HEK293 (cell line): ENCODE data around the gene SLC22A3.

Experiments used
- MYNN ChIP-seq: fragments of 450-650 bp; formaldehyde crosslinking; IDR thresholded peaks from 2 replicates; pipeline ENCODE4 v1.5.1; 2016; ENCODE audit warnings: missing biosample characterization, missing genetic modification characterization, borderline replicate concordance
- TCF7L2 ChIP-seq: IDR thresholded peaks from 2 replicates; pipeline ENCODE4 v1.6.1; 2011; ENCODE audit warnings: low read depth, mild to moderate bottlenecking, inconsistent platforms, low read length, moderate library complexity, borderline replicate concordance
- TRIM28 ChIP-seq: IDR thresholded peaks from 2 replicates; pipeline ENCODE4 v1.6.1; 2011; ENCODE audit warnings: low read length, control low read depth, borderline replicate concordance
- ZNF274 ChIP-seq, 2 experiments: fragments of 200-500 bp in 1 of 2; fragments of 450-650 bp in 1 of 2; sonication (Bioruptor generic) in 1 of 2; formaldehyde crosslinking in 1 of 2; IDR thresholded peaks; 2 replicates each; pipeline versions ENCODE4 v1.5.1 to v1.6.1; 2014 to 2016; ENCODE audit warnings: borderline replicate concordance in 1 of 2, inconsistent platforms in 1 of 2, low read length in 1 of 2, missing biosample characterization in 1 of 2, missing genetic modification characterization in 1 of 2
- ZNF416 ChIP-seq: fragments of 450-650 bp; formaldehyde crosslinking; IDR thresholded peaks from 2 replicates; pipeline ENCODE4 v1.5.1; 2016; ENCODE audit warnings: missing biosample characterization, missing genetic modification characterization
- ZNF513 ChIP-seq: fragments of 450-650 bp; IDR thresholded peaks from 2 replicates; pipeline ENCODE4 v1.5.1; 2018; ENCODE audit warnings: missing biosample characterization, missing genetic modification characterization
- ZNF549 ChIP-seq: fragments of 450-650 bp; IDR thresholded peaks from 2 replicates; pipeline ENCODE4 v1.5.1; 2018; ENCODE audit warnings: missing biosample characterization, missing genetic modification characterization, mild to moderate bottlenecking, inconsistent platforms, moderate library complexity
- TF ChIP-seq, protein P1 (sequence below): fragments of 450-650 bp; formaldehyde crosslinking; IDR thresholded peaks from 2 replicates; pipeline ENCODE4 v1.5.1; 2016; ENCODE audit warnings: missing biosample characterization, missing genetic modification characterization
- TF ChIP-seq, protein P2 (sequence below): fragments of 450-650 bp; formaldehyde crosslinking; IDR thresholded peaks from 2 replicates; pipeline ENCODE4 v1.5.1; 2016; ENCODE audit warnings: missing biosample characterization, missing genetic modification characterization

DNA sequence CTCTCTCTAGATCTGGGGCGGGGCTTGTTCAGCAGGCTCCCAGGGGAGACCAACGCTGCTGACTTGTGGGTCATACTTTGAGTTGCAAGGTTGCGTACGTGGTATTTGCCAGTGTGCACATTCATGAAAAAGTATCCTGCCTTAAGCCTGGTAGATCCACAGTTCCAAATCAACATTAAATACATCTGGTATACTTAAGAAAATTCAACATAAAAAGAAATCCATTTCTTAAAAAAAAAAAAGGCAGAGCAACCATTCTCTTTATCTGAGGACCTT, 81.4 kb downstream of the SLC22A3 start:
- TF ChIP-seq TRIM28, result no peak
- TF ChIP-seq, protein P1, sequence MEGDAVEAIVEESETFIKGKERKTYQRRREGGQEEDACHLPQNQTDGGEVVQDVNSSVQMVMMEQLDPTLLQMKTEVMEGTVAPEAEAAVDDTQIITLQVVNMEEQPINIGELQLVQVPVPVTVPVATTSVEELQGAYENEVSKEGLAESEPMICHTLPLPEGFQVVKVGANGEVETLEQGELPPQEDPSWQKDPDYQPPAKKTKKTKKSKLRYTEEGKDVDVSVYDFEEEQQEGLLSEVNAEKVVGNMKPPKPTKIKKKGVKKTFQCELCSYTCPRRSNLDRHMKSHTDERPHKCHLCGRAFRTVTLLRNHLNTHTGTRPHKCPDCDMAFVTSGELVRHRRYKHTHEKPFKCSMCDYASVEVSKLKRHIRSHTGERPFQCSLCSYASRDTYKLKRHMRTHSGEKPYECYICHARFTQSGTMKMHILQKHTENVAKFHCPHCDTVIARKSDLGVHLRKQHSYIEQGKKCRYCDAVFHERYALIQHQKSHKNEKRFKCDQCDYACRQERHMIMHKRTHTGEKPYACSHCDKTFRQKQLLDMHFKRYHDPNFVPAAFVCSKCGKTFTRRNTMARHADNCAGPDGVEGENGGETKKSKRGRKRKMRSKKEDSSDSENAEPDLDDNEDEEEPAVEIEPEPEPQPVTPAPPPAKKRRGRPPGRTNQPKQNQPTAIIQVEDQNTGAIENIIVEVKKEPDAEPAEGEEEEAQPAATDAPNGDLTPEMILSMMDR (tag by site-specific recombination), result no peak
- TF ChIP-seq ZNF549 (tag by site-specific recombination), result no peak
- TF ChIP-seq MYNN, result no peak
- no peak for TF ChIP-seq TCF7L2
- TF ChIP-seq ZNF513 (tag by site-specific recombination), result no peak
- TF ChIP-seq, protein P2, sequence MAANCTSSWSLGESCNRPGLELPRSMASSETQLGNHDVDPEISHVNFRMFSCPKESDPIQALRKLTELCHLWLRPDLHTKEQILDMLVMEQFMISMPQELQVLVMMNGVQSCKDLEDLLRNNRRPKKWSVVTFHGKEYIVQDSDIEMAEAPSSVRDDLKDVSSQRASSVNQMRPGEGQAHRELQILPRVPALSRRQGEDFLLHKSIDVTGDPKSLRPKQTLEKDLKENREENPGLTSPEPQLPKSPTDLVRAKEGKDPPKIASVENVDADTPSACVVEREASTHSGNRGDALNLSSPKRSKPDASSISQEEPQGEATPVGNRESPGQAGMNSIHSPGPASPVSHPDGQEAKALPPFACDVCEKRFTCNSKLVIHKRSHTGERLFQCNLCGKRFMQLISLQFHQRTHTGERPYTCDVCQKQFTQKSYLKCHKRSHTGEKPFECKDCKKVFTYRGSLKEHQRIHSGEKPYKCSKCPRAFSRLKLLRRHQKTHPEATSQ (tag by site-specific recombination), result no peak
- no peak for TF ChIP-seq ZNF416 (tag by site-specific recombination)
- no peak for TF ChIP-seq ZNF274 (IDR thresholded peaks at IDR 0.05; ENCODE audit: low read length)
- no peak for TF ChIP-seq ZNF274 (tag by site-specific recombination; IDR thresholded peaks at IDR 0.05; ENCODE audit: borderline replicate concordance)
